OCI-M1 (cell line): ENCODE data around the gene CST11.

Source experiments
- DNase-seq: peaks from one replicate; lab custom pipeline; 2025; lab: John Stamatoyannopoulos, UW

CST11 gene

DNA sequence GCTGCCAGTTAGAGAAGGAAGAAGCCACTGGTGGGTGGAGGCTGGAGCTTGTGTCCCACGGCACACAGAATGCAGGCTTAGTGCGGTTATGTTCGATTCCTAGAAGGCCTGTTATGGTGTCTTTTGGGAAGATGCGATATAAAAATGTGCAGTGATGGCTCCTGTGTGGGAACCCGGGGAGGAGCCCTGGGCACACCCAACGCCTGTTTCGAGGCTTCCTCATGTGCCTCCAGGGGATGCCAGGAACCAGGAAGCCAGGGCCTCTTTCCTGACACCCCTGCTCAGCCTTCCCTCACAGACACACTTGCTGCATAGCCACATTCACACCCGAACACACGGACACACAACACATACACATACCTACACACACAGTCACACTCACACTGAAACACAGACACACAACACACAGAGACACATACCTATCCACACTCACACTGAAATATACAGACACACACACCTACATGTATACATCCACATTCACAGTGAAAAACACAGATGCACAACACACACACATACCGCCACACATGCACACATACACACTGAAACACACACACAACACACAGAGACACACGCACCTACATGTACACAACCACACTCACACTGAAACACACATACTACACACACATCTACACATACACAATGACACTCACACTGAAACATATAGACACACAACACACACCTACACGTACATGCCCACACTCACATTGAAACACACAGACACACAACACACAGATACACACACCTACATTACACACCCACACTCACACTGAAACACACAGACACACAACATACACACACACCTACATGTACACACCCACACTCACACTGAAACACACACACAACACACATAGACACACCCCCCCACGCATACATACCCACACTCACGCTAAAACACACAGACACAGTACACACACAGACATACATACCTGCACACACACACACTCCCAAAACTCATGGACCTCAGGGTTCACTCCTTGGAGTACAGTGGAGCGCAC is 1.2 kb upstream of the CST11 start:
- DNase-seq, result no peak

DNA sequence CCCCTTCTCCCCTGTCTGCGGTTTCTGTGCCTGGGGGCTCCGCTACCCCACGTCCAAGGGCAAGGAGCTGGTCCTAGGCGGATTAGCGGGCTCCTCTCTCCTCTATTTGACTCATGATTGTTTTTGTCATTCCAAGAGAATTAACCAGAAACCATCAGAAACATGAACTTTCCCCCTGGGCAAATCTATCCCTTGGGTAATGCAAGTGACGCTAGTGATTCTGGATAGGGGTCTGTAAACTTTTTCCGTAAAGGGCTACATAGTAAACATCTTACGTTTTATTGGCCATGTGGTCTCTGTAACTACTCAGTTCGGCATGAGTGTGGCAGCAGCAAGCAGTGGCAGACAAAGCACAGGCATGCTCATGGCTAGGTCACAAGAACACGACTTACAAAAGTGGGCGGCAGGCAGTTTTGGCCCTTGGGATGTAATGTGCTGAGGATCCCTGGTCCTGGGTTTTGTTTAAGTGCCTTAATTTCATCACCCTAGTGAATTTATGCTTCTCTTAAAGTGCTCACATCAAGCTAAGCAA is 654 bp downstream of the CST11 start:
- DNase-seq, result no peak

DNA sequence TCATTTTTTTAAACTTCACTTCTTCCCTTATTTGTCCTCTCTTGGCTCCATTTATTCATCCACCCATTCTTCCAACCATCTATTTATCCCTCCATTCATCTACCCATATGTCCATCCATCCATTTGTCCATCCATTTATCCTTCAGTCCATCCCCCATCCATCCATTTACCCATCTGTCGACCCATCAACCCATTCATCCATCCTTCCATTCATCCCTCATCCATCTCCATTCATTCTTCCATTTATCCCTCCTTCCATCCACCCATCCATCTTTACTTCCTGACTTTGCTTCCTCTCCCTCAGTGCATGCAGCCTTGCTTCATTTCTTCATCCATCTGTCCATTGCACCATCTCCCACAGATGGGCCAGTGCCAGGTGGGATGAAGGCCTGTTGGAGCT is 1.8 kb downstream of the CST11 start:
- DNase-seq, result no peak

DNA sequence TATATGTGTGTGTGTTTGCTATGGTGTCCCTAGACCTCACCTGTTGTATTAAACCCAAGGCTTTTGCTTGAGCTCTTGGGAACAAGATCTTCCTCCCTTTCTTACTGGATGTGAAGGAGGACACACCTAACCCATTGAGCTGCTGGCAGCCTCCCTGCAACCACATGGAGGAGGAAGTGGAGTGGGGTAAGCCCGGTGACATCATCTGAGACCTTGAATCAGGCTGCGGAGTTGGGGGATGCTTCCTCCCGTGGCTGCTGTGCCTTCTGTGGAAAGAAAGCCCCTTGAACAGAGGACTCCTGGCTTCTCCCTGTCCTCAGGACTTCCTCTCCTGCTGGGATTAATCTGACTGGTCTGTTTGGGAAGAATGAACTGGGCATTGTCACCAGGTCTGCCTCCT is 3.3 kb downstream of the CST11 start:
- peak; percentile 8 for DNase-seq

DNA sequence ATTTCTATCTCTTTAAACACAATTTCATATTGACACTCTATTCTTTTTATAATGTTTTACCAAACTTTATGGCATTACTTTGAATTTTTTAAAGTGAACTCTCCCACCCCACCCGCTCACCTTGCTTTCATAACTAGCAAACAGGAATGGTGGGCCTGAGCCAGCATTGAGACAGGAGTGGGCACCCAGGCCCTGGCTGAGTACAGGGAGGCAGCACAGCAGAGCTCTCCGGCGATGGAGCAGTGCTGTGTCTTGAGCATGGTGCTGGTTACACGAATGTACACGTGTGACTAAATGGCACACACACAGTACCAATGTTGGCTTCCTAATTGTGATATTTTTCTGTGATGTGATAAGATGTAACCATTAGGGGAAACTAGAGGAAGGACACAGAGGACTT is 4.5 kb downstream of the CST11 start:
- DNase-seq, result no peak

DNA sequence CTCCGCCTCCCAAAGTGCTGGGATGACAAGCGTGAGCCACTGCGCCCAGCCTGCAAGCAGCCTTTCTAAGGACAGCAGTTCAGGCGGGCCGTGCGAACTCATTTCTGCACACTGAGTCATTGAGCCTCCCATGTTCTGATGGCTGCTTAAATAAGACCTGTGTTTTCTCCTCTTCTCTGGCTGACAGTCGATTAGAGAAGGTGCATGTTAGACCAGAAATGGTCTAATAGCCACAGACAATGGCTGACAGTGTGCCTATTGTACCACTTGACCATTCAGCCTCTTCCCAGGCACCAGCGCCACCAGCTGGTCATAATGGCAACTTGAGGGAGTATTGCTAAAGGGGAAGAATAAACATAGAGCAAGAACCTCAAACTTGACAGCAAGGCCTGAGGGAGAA is 6.2 kb downstream of the CST11 start:
- peak; percentile 80 for DNase-seq

DNA sequence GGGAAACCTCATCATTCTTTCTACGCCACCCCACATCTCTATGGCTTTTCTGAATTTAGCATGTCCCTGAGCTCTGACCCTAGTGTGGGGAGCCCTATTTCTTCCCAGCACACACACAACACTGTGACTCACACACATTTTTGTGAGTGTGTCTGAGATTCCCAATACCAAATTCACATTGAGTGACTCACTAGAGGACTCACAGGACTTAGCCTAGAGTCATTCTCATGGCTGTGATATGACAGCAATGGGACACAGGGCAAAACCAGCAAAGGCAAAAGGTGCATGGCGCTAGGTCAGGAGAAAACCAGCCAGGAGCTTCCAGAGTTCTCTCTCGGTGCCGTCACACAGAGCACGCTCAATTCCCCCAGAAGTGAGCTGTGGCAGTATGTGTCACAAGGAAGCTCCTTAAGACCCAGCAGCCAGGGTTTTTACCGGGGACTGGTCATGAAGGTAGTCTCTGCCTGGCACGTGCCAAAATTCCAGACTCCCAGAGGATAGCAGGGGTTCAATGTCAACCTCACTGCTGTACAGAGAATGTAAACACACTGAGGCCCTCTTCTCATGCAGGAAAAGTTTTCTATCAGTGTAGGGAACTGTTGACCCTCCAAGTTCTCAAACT is 7.0 kb downstream of the CST11 start:
- DNase-seq, result no peak

DNA sequence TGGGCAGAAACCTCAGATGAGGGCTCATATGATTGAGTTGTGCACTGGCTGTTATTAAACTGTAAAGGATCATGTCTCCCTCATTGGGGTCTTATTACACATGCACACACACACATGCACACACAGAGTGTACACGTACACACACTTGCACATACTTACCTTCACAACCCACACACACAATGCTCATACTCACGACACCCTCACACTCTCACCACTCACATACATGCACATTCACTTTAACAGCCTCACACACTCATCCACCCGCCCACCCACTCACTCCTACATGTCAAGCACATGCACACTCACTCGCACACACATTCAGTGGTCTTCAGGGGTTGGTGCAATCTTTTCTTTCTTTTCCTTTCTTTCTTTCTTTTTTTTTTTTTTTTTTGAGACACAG is 7.8 kb downstream of the CST11 start:
- no peak for DNase-seq

DNA sequence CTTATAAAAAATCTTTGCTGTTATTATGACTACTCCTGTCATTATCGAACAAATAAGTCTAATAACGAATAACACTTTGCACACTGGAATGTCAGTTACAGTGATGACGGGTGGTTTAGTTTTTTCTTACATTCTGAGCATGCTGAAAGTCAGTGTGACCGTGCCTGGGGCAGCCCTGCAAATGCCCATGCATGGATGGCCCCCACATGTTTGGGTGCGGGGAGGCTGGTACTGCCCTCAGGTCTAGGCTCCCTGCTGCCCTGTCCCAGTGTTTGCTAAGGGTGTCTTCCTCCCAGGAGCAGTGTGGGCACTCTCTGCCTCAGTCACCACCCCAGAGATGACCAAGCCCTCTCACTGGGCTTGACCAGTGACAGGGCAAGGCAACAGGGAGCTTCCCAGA is 10.2 kb downstream of the CST11 start:
- DNase-seq, result no peak

DNA sequence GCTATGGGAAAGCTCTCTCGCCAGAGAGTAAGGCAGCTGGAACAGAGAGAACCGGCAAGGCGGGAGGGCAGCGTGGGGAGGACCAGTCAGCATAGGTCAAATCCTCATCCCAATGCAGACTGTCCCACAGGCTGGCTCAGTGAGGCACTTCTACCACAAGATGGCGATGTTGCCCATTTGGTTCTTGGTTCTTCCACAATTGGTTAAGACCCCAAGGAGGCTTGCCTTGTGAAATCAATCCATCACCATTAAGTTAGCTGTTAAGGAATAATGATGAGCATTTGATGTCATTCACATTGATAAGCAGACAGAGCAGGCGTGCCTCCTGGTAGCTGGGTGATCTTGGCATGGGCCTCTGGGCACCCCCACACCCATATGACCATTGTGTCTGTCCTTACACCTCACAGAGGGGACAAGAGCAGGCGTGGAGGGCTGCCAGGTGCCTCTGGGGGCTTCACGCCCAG is 10.8 kb downstream of the CST11 start:
- DNase-seq, result peak; percentile 84

DNA sequence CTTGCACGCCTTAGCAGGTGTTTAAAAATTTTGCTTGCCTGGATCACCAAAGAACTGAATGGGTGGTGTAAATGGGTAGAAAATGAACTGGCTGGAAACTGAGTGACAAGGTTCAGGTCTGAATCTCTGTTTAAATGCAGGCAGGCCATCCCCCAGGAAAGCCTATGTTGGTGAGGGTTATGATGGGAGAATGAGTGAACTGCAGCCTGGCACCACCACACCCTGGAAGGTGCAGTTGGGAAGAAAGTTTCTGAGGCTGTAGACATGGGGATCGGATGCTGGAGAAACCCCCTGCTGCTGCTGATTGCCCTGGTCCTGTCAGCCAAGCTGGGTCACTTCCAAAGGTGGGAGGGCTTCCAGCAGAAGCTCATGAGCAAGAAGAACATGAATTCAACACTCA is 12.7 kb downstream of the CST11 start:
- no peak for DNase-seq

DNA sequence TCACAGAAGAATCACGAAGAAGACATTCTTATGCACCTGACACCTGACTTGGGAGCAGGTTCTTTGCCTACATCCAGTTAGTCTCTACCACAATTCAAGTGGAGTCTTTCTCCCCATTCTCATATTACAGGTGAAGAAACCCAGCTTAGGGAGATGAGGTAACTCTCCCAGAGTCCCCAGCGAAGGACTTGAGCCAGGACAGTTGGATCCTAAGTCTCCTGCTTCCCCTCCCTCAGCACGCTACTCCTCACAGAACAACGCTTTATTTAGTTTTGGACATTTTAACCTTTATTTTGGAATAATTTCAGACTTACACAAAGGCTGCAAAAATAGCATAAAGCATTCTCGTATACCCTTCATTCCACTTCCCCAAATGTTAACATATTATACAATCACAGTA is 14.0 kb downstream of the CST11 start:
- DNase-seq, result peak; percentile 3

DNA sequence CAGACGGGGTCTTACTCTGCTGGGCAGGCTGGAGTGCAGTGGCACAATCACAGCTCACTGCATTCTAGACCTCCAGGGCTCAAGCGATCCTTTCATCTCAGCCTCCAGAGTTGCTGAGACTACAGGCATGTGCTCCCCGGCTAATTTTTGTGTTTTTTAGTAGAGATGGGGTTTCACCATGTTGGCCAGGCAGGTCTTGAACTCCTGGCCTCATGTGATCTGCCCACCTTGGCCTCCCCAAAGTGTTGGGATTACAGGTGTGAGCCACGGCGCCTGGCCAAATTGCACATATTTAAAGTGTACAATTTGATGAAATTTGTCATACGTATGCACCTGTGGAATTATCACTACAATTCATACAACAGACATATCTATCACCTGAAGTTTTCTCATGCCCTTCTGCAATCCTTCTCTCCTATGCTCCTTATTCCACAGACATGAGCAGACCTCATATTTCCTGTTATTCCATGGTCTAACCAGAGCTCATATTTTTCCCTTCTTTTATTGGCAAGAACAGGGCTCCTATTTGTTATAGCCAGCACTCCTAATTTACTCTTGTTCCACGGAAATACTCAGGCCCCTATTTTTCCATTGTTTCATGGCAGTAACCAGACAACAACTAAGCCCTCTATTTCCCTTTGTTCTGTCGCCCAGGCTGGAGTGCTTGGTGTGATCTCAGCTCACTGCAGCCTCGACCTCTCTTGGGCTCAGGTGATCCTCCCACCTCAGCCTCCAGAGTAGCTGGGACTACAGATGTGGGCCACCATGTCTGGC is 15.4 kb downstream of the CST11 start:
- DNase-seq, result no peak

DNA sequence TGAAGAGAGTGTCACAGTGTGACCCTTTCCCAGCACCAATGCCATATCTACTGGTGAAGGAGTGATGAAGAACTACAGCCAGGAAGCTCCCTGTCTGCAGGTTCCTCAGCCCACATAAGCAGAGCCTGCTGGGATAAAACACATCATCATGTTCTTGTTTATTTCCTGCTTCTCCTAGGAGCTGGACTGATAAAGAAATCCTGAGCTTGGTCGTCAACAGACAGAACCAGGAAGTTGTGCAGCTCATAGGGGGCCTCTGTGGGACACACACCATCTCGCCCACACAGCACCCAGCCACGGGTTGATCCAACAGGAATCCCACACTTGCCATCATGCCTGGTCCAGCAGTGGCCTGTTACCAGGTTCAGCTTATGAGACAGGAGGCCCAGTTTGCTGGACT is 16.0 kb downstream of the CST11 start:
- peak; percentile 30 for DNase-seq

DNA sequence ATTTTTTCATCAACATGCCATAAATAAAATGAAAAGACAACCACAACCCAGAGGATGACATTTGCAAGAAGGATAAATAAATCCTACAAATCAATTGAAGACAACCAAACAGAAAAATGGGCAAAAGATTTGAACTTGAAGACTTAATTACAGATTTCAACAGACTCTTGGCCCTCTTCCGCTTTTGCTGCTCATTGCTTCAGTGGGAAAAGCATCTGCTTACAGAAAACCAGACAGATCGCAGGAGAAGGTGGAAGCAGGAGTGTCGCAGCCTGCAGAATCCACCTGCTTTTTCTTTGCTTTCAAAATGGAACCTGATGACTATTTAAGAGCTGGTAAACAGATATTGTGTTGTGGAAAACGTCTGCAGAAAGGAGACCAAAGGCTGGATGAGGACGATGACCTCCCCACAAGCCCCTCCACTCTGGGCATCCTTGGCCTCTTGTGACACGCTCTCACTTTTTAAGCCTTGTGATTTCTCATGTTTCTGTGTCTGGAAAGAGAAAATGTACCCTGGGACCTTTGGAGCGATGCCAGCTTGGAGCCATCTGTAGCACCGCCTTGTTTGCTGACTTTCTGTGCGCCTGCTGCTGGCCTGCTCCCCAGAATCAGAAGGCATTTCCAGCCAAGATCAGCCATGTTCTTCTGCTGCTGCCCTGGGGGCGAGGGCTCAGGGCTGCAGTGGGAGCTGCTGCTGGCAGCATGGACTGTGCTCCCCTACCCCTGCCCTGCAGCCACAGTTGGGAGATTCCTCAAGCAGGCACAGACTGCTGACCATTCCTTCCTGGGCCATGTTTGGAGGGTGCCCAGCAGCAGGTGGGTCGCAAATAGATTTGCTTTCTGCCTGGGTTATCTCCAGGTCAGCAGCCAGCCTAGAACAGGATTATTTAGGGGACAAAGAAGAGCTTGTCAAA is 16.8 kb downstream of the CST11 start:
- DNase-seq, result no peak

DNA sequence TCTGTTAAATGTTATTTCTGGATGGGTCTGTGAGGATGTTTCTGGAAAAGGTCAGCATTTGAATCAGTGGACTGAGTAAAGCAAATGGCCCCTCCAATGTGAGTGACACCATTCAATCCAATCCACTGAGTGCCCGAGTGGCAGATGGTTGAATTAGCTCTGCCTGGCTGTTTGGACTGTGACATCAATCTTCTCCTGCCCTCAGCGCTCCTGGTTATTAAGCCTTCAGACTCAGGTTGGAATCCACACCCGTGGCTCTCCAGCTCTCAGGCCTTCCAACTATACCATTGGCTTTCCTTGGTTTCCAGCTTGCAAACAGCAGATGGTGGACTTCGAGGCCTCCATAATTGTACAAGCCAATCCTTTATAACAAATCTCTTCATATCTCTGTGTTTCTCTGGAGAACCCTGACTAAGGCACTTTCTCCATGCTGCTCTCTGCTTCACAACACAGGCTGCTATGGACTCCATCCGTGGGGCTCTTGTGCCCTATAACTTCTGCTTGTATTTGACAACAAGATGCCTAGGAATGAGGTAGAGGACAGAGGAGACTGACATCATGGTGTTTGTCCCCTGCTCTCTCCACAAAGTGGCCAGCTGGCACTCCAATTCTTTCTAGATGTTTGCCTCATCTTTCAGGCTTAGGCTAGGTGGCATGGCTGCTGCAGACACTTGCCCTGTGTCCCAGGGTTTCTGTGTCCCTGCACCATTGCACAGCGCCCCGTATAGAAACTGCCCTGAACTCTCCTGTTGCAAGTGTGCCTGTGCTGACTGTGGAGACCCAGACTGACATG is 18.0 kb downstream of the CST11 start:
- no peak for DNase-seq

DNA sequence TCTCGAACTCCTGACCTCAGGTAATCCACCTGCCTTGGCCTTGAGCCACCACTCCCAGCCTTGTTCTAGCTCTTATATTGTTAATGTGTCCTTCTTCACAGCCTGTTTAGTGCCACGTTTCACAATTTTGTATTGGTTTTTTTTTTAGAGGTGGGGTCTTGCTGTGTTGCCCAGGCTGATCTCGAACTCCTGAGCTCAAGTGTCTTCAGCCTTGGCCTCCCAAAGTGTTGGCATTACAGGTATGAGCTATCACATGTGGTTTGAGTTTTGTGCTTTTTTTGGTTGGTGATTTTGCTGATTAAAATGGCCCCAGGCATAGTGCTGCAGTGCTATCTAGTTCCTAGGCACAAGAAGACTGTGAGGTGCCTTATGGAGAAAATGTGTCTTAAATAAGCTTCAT is 19.0 kb downstream of the CST11 start:
- DNase-seq, result no peak

DNA sequence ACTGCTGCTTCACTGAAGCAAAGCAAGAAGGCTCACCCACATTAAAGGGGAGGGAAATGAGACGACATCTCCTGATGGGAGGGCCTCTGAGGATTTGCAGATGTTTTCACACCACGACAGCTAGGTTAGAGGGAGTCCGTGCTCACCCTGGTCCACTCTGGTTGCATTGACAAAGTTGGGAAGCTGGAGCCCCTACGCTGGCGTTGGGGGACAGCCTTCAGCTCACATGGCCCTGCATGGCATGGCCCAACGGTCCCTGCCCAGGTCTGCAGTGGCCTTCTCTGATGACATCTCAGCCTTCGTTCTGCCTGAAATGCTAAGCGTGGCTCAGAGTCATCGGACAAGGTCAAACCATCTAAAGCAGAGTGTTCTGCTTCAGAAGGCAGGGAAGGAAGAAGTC is 27.5 kb downstream of the CST11 start:
- no peak for DNase-seq

DNA sequence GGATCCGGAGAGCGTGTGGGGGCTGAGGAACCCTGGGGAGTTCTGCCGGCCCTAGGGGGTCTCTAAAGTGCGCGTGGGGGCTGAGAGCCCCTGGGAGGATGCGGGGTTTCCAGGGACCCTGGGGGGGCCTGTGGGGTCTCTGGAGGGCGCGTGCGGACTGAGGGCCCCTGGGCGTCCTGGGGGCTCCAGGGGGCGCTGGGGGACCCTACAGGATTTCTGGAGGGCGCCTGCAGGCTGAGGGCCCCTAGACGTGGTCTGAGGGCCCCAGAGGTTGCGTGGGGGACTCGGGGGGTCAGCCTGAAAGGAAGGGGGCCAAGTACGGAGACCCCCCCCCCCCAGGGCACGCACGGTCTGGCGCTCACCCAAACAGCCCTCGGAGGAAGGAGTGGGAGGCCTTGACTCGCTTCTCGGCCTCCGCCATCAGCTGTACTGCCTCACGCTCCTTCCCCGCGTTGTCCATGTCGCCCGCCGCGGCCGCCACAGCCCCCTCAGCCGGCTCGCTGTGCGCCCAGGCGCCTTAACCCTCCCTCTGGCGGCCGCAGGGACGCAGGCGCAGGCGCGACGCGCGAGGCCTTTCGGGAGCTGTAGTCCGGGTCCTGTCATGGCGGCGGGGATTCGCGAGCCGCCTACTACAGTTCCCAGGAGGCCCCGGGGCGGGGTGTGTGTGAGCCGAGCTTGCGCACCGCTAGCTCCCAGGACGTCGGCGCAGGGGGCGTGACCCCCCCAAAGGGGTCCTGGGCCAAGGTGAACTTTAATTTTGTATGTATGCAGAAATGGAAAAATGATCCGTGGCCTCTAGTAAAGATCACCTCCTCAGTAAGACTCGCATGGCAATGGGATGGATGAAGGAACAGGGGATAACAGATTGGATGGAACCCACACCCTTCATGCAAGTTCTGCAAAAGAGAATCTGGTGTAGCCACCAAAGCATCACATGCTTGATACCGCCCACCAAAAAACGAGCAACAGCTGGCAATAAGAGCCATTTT is 31.4 kb downstream of the CST11 start, which contains the start of gene NAPB:
TSS of gene NAPB (minus strand) at position 546 of the 989 bp plus-strand sequence. CDS start at position 460, 86 bp downstream.
- peak; percentile 96 for DNase-seq
